HG02884 (cell line): Measurements from ENCODE around the gene CLEC7A.

Experiments
- ATAC-seq: cut with Tn5 transposase; IDR thresholded peaks from one replicate; pipeline ENCODE4 v1.9.1; 2021; ENCODE audit warnings: mild to moderate bottlenecking, moderate library complexity; ENCODE audit not compliant: unreplicated experiment

CLEC7A gene

GRCh38 chr12:10097521-10097920 is 32.5 kb downstream of the CLEC7A start:
- no peak for ATAC-seq

DNA sequence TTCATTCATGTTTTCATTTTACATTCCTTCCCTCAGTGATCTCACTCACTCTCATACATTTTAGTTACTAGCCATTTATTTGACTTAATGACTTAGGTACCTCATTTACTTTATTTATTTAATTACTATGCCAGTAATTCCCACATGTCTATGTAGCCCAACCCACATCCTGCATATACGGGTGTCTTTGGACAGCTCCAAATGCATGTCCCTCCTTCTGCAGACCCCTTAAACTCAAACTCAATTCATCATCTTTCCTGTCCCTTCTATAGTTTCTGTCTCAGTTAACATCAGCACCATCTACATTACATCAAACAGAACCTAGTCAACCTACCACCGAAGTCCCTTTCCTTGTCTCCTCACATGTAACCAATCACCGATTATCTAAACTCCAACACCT is 34.0 kb downstream of the CLEC7A start:
- no peak for ATAC-seq

- ATAC-seq, result no peak
Observed at GRCh38 chr12:10094646-10095395, 35.2 kb downstream of the CLEC7A start.

DNA sequence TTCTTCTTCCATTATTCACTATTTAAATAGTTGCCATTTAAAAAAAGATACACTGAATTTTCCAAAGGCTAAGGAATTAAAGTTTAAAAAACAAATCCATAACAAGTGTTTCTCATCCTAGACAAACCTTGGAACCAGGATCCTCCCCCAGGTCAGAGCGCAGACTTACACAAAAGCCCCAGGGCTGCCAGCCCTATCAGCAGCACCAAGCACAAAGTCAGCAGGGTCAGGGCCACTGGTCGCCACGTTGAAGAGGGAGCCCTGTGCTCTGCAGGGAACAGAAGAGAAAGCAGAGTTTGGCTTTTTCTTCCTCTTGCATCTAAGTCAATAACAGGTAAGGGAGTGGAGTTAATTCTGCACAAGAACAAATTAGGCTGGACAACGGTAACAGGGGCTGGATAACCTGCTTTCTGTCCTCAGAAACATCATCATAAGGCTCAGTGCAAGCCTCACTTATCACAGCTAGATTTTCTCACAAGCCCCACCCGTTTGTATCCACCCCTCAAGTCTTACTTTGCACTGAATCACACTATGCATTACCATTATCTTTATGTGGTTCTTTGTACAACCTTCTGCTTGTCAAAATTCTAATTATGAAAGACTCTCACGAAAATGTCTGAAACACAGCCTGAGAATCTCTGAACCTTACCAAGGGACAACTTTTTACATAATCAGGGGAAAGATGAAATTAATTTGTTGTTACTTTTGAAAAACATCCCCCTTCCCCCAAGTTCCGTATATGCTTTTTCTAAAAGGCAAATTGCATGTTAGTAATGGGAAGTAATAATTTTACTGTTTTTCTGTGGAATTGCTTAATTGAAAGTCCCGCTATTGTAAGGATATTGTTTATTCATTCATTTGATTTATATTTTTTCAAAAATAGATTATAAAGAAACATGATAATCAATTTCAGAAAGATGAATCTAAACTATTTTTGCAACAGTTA is 40.8 kb downstream of the CLEC7A start:
- ATAC-seq, result no peak

GRCh38 chr12:10088031-10088430 is 42.0 kb downstream of the CLEC7A start:
- ATAC-seq, result no peak

DNA sequence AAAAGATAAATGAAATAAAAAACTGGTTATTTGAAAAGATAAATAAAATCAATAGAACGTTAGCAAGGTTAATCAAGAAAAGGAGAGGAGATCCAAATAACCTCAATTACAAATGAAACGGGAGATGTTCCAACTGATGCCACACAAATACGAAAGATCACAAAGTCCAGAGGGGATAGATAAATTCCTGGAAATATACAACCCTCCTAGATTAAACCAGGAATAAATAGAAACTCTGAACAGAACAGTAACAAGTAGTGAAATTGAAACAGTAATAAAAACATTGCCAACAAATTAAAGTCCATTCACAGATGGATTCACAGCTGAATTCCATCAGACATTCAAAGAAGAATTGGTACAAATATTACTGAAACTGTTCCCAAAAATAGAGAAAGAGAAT is 43.6 kb downstream of the CLEC7A start:
- no peak for ATAC-seq

DNA sequence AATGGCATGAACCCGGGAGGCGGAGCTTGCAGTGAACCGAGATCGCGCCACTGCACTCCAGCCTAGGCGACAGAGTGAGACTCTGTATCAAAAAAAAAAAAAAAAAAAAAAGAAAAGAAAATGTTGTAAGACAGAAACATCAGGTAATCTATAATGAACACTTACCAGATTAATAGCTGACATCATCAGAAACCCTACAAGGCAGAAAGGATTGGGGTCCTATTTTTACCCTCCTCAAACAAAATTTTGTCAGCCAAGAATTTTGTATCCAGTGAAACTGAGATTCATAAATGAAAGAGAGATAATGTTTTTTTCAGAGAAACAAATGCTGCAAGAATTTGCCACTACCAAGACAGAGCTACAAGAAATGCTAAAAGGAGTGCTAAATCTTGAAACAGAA is 45.3 kb downstream of the CLEC7A start:
- no peak for ATAC-seq

GRCh38 chr12:10082117-10082874 is 47.7 kb downstream of the CLEC7A start:
- ATAC-seq, result no peak

GRCh38 chr12:10075451-10075850 is 54.5 kb downstream of the CLEC7A start:
- no peak for ATAC-seq

DNA sequence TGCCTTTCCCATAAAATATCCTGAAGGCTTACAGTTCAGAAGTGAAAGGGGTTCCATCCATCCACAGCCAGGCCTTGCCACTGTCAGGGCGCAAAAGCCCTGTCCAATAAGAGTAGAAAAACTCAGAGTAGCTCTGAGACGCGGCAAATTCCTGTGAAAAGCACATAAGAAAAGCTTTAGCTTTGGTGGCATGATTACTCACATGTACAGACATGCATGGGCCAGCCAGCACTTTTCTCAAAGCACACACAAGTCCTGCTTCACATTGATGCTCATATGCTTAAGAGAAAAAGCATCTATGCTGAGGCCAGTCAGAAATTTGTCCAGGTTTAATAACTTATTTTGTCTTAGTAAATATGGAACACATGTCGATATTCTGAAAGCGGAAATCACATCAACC is 56.7 kb downstream of the CLEC7A start:
- ATAC-seq, result no peak

GRCh38 chr12:10072131-10072530 is 57.9 kb downstream of the CLEC7A start:
- ATAC-seq, result no peak

- ATAC-seq, result no peak
Observed at GRCh38 chr12:10070380-10070779, 59.6 kb downstream of the CLEC7A start.

- ATAC-seq, result no peak
Observed at GRCh38 chr12:10069976-10070375, 60.0 kb downstream of the CLEC7A start.

- ATAC-seq, result no peak
Observed at GRCh38 chr12:10069099-10069498, 60.9 kb downstream of the CLEC7A start.

DNA sequence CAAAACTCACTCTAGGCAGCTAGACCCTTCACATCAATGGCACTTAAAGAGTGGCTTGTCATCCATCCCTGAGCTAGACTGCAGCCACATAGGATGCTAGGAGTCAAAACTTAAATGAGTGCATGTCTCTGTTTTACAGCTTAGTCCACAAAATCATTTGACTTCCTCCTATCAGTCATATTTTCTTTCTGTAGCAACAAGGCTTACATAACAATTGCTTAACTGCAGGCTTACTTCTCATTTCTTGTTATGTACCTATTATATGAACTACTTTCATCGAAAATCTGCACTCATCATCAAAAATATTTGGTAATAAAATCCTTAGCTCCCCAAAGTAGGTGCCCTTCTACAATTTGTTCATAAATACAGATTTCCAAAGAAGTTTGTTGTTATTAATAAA is 61.4 kb downstream of the CLEC7A start:
- ATAC-seq, result no peak

GRCh38 chr12:10067942-10068341 is 62.1 kb downstream of the CLEC7A start:
- no peak for ATAC-seq

DNA sequence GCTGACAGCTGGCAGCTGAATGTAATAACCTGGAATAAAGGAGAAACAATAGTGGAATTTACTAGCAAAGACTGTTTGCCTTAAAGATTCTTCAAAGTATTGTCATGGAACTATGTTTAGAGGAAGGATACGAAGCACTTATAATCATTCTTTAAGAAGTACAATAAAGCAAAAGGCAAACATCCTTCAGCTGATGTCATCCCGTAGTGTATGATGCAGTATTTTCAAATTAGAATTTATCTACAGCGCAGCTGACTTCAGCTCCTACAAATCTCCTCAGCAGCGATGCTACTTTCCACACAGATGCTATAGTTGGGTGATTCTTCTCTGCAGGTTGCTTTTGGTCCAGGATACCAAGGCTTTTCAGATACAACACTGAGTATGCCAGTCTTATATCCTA is 62.7 kb downstream of the CLEC7A start:
- no peak for ATAC-seq
